ENCODE results near the gene RPL22L1. TPM values are rescaled to one million over a fixed set of nuclear protein-coding genes. Genes with fewer than 3 reads are reported as not detected.

RPL22L1 gene
- polyA plus RNA-seq, 2 of the 4 experiments (the other 2 are of a cell fraction): 258 to 309 TPM

Other genes with a start within 250 kb of the RPL22L1 start
- 11.7 and 15.2 TPM in 2 replicates for gene EIF5A2, start 38.4 kb upstream of the RPL22L1 start, polyA plus RNA-seq (2011; rRNA removed)
- gene EIF5A2, start 38.4 kb upstream of the RPL22L1 start, polyA plus RNA-seq (2017; fragmentation: RNase III; extraction: RNeasy Plus Mini Kit Qiagen cat#74134 plus additional on column Dnase treatment): 7.6 to 10.8 TPM (median 7.9 TPM) in 3 replicates
- gene SLC2A2, start 156.5 kb upstream of the RPL22L1 start, polyA plus RNA-seq (2011; rRNA removed): not detected in 2 replicates
- not detected in 3 replicates for gene SLC2A2, start 156.5 kb upstream of the RPL22L1 start, polyA plus RNA-seq (2017; fragmentation: RNase III; extraction: RNeasy Plus Mini Kit Qiagen cat#74134 plus additional on column Dnase treatment)

Measured in A549 (cell line).